ENCODE results near the gene ATOH7.
"Not testable (repeated sequence)": the region's sequence is repeated elsewhere in the genome, so short reads cannot be mapped to it uniquely, and the experiment has no call there.

Gene ATOH7

GRCh38 chr10:68231817-68232251 lies at the start of gene ATOH7:
Gene ATOH7 (minus strand): TSS chr10:68232113. CDS start chr10:68231677, 436 bp downstream.
- no peaks in the 10 kb centered on the region for H3K9me3 ChIP-seq (ENCODE audit: control insufficient read depth, insufficient read depth, low read depth, low read length)
- peaks cover 5% of the 10 kb centered on the region for H3K4me1 ChIP-seq (ENCODE audit: control insufficient read depth, insufficient read depth, low read length)
- peaks cover 48% of the 10 kb centered on the region for H3K27me3 ChIP-seq (ENCODE audit: control insufficient read depth, insufficient read depth, low read length)
- no peaks in the 10 kb centered on the region for H3K36me3 ChIP-seq (ENCODE audit: control insufficient read depth, insufficient read depth, low read length)
- H3K27ac ChIP-seq (ENCODE audit: low read depth, low read length) = no peak within 1 kb of the TSS; the same call in 1 of the 2 replicates
- H3K9ac ChIP-seq (ENCODE audit: low read length) = peak within 1 kb of the TSS; percentile 76
- H3K4me3 ChIP-seq (ENCODE audit: low read depth, low read length) = peak within 1 kb of the TSS; percentile 80

GRCh38 chr10:68280758-68281157 lies 48.8 kb upstream of the ATOH7 start:
- H3K27ac ChIP-seq (ENCODE audit: low read depth, low read length) = no peak overlapping the region

DNA sequence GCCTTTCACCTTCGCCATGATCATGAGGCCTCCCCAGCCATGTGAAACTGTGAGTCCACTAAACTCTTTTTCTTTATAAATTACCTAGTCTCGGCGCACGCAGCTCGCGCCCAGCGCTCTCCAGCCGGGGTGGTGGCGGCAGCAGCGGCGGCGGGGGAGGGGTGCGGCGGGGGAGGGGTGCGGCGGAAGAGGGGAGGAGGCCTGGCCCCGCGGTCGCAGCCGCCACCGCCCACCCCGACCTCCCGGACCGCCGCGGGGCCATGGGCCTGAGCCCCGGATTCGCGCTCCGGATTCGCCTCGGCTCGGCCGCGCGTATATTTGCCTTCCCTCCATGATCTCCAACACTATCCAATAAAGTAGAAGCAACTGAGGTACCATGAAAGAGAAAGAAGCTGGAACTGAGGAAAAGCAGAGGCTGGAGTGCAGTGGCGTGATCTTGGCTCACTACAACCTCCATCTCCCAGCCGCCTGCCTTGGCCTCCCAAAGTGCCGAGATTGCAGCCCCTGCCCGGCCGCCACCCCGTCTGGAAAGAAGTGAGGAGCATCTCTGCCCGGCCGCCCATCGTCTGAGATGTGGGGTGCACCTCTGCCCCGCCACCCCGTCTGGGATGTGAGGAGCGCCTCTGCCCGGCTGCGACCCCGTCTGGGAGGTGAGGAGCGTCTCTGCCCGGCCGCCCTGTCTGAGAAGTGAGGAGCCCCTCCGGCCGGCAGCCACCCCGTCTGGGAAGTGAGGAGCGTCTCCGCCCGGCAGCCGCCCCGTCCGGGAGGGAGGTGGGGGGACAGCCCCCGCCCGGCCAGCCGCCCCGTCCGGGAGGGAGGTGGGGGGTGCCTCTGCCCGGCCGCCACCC lies 47.2 kb upstream of the ATOH7 start:
- H3K9me3 ChIP-seq (ENCODE audit: control insufficient read depth, insufficient read depth, low read depth, low read length) = peaks cover 27% of the 10 kb centered on the region
- H3K4me3 ChIP-seq (ENCODE audit: low read depth, low read length); H3K9ac ChIP-seq (ENCODE audit: low read length); H3K4me1 ChIP-seq (ENCODE audit: control insufficient read depth, insufficient read depth, low read length); H3K36me3 ChIP-seq (ENCODE audit: control insufficient read depth, insufficient read depth, low read length); H3K27me3 ChIP-seq (ENCODE audit: control insufficient read depth, insufficient read depth, low read length); H3K27ac ChIP-seq (ENCODE audit: low read depth, low read length): not testable (repeated sequence)

More at GRCh38 chr10:68280758-68281157, 48.8 kb upstream of the ATOH7 start:
- H3K36me3 ChIP-seq (ENCODE audit: control insufficient read depth, insufficient read depth, low read length) = no peaks in the 10 kb centered on the region
- peaks cover 23% of the 10 kb centered on the region for H3K9me3 ChIP-seq (ENCODE audit: control insufficient read depth, insufficient read depth, low read depth, low read length)
- no peaks in the 10 kb centered on the region for H3K4me1 ChIP-seq (ENCODE audit: control insufficient read depth, insufficient read depth, low read length)
- H3K4me3 ChIP-seq (ENCODE audit: low read depth, low read length) = no peak overlapping the region
- H3K9ac ChIP-seq (ENCODE audit: low read length) = no peak overlapping the region
- no peaks in the 10 kb centered on the region for H3K27me3 ChIP-seq (ENCODE audit: control insufficient read depth, insufficient read depth, low read length)

DNA sequence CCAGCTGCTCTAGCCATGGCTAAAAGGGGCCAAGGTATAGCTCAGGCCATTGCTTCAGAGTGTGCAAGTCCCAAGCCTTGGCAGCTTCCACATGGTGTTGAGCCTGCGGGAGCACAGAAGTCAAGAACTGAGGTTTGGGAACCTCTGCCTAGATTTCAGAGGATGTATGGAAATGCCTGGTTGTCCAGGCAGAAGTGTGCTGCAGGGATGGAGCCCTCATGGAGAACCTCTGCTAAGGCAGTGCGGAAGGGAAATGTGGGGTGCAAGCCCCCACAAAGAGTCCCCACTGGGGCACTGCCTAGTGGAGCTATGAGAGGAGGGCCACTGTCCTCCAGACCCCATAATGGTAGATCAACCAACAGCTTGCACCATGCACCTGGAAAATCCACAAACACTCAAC lies 45.9 kb upstream of the ATOH7 start:
- not testable (repeated sequence) for H3K36me3 ChIP-seq (ENCODE audit: control insufficient read depth, insufficient read depth, low read length); H3K27me3 ChIP-seq (ENCODE audit: control insufficient read depth, insufficient read depth, low read length); H3K4me1 ChIP-seq (ENCODE audit: control insufficient read depth, insufficient read depth, low read length); H3K4me3 ChIP-seq (ENCODE audit: low read depth, low read length); H3K9ac ChIP-seq (ENCODE audit: low read length); H3K27ac ChIP-seq (ENCODE audit: low read depth, low read length)
- H3K9me3 ChIP-seq (ENCODE audit: control insufficient read depth, insufficient read depth, low read depth, low read length) = peaks cover 27% of the 10 kb centered on the region

DNA sequence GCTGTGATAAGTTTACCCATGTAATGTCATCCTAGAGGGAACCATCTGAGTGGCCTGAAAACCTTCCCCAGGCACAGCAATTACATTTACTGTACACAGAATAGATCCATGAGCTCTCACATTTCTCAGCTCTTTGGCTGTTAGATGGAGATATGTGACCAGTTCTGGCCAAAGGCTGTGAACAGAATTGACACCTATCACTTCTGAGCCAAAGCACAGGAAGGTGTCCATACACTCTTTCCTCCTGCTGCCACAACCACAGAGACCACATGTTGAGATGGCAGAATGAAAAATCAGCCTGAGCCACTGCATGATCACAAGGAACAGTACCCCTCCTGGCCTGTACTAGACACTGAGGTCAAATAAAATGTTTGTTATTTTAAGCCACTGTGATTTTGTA lies 44.3 kb upstream of the ATOH7 start:
- Histone ChIP-seq H3K9ac (ENCODE audit: low read length) (no peak overlapping the region), H3K4me1 (ENCODE audit: control insufficient read depth, insufficient read depth, low read length) (0 out of 2 replicates have a peak, but pooled peaks cover 3% of the 10 kb centered on the region), H3K9me3 (ENCODE audit: control insufficient read depth, insufficient read depth, low read depth, low read length) (peaks cover 27% of the 10 kb centered on the region), H3K27ac (ENCODE audit: low read depth, low read length) (no peak overlapping the region), H3K36me3 (ENCODE audit: control insufficient read depth, insufficient read depth, low read length) (no peaks in the 10 kb centered on the region), H3K4me3 (ENCODE audit: low read depth, low read length) (no peak overlapping the region), H3K27me3 (ENCODE audit: control insufficient read depth, insufficient read depth, low read length) (no peaks in the 10 kb centered on the region)

DNA sequence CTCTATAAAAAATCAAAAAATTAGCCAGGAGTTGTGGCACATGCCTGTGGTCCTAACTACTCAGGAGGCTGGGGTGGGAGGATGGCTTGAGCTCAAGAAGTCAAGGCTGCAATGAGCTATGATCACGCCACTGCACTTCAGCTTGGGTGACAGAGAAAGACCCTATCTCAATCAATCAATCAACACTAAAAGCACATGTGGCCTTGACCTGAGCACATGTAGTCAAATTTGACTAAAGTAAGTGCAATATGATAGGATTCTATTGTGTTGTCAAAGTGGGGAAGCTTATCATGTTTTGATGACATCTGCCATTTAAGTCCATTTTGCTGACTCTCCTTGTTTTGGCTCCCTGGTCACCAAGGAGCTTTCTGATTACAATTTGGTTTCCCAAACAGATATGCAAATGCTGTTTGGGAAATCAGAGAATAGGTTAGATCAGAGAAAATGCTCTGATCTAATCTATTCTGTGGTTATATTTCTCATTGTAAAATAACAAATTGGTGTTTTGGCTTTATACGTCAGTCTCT lies 43.8 kb upstream of the ATOH7 start:
- Histone ChIP-seq H3K9ac (ENCODE audit: low read length) (no peak overlapping the region), H3K27me3 (ENCODE audit: control insufficient read depth, insufficient read depth, low read length) (no peaks in the 10 kb centered on the region), H3K4me3 (ENCODE audit: low read depth, low read length) (no peak overlapping the region), H3K4me1 (ENCODE audit: control insufficient read depth, insufficient read depth, low read length) (0 out of 2 replicates have a peak, but pooled peaks cover 7% of the 10 kb centered on the region), H3K27ac (ENCODE audit: low read depth, low read length) (no peak overlapping the region), H3K36me3 (ENCODE audit: control insufficient read depth, insufficient read depth, low read length) (no peaks in the 10 kb centered on the region), H3K9me3 (ENCODE audit: control insufficient read depth, insufficient read depth, low read depth, low read length) (peaks cover 27% of the 10 kb centered on the region)

GRCh38 chr10:68272833-68273232 lies 40.9 kb upstream of the ATOH7 start:
- H3K27ac ChIP-seq (ENCODE audit: low read depth, low read length) = no peak overlapping the region

DNA sequence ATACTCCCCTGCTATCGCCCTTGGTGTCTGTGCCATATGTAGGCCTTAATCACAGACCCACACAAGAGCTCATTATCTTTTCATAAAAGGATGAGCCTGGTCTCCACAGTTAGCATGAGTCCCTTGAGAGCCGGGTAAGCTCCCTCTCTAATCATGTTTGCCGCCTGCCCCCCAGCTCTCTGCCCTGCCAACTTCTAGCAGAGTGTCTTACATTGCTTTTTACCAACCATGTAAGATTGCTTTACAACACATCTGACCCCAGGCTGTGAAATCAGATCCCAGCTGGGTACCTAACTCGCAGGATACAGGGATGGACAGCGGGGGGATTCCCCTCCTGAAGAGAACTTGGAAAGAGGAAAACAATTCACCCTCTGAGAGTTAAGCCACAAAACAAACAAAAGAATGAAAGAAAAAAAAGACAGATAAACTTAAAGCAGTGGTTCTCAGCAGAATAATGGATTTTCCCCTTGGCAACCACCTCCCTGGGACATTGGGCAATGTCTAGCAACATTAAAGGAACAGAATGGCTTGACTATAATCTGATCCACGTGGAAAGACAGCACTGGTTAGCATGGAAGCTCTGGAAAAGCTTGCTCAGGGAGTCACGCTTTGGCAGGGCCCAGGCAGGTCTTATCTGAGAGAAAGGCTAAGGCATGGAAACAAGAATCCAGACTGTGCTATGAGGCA lies 39.4 kb upstream of the ATOH7 start:
- Histone ChIP-seq H3K9me3 (ENCODE audit: control insufficient read depth, insufficient read depth, low read depth, low read length) (0 out of 2 replicates have a peak, but pooled peaks cover 8% of the 10 kb centered on the region), H3K4me1 (ENCODE audit: control insufficient read depth, insufficient read depth, low read length) (0 out of 2 replicates have a peak, but pooled peaks cover 7% of the 10 kb centered on the region), H3K9ac (ENCODE audit: low read length) (no peak overlapping the region), H3K4me3 (ENCODE audit: low read depth, low read length) (no peak overlapping the region), H3K36me3 (ENCODE audit: control insufficient read depth, insufficient read depth, low read length) (no peaks in the 10 kb centered on the region), H3K27ac (ENCODE audit: low read depth, low read length) (no peak overlapping the region), H3K27me3 (ENCODE audit: control insufficient read depth, insufficient read depth, low read length) (no peaks in the 10 kb centered on the region; the same call in 1 of the 2 replicates)

More at GRCh38 chr10:68272833-68273232, 40.9 kb upstream of the ATOH7 start:
- Histone ChIP-seq H3K36me3 (ENCODE audit: control insufficient read depth, insufficient read depth, low read length) (no peaks in the 10 kb centered on the region), H3K4me3 (ENCODE audit: low read depth, low read length) (no peak overlapping the region), H3K27me3 (ENCODE audit: control insufficient read depth, insufficient read depth, low read length) (no peaks in the 10 kb centered on the region; the same call in 1 of the 2 replicates), H3K9me3 (ENCODE audit: control insufficient read depth, insufficient read depth, low read depth, low read length) (peaks cover 11% of the 10 kb centered on the region; the same call in 1 of the 2 replicates), H3K9ac (ENCODE audit: low read length) (no peak overlapping the region), H3K4me1 (ENCODE audit: control insufficient read depth, insufficient read depth, low read length) (0 out of 2 replicates have a peak, but pooled peaks cover 7% of the 10 kb centered on the region)

- Histone ChIP-seq H3K4me1 (ENCODE audit: control insufficient read depth, insufficient read depth, low read length) (0 out of 2 replicates have a peak, but pooled peaks cover 7% of the 10 kb centered on the region), H3K27ac (ENCODE audit: low read depth, low read length) (no peak overlapping the region), H3K27me3 (ENCODE audit: control insufficient read depth, insufficient read depth, low read length) (no peaks in the 10 kb centered on the region; the same call in 1 of the 2 replicates), H3K36me3 (ENCODE audit: control insufficient read depth, insufficient read depth, low read length) (no peaks in the 10 kb centered on the region), H3K9me3 (ENCODE audit: control insufficient read depth, insufficient read depth, low read depth, low read length) (peaks cover 7% of the 10 kb centered on the region), H3K4me3 (ENCODE audit: low read depth, low read length) (no peak overlapping the region), H3K9ac (ENCODE audit: low read length) (no peak overlapping the region)
Observed at GRCh38 chr10:68269562-68270290, 37.8 kb upstream of the ATOH7 start.

GRCh38 chr10:68261132-68261856 lies 29.4 kb upstream of the ATOH7 start:
- Histone ChIP-seq H3K27me3 (ENCODE audit: control insufficient read depth, insufficient read depth, low read length) (no peaks in the 10 kb centered on the region; the same call in 1 of the 2 replicates), H3K36me3 (ENCODE audit: control insufficient read depth, insufficient read depth, low read length) (no peaks in the 10 kb centered on the region), H3K9ac (ENCODE audit: low read length) (no peak overlapping the region), H3K4me3 (ENCODE audit: low read depth, low read length) (no peak overlapping the region), H3K9me3 (ENCODE audit: control insufficient read depth, insufficient read depth, low read depth, low read length) (peaks cover 8% of the 10 kb centered on the region), H3K27ac (ENCODE audit: low read depth, low read length) (no peak overlapping the region), H3K4me1 (ENCODE audit: control insufficient read depth, insufficient read depth, low read length) (no peaks in the 10 kb centered on the region)
